Activated CD8-positive, alpha-beta T cell treated with anti-CD3 and anti-CD28 coated beads, Interleukin-2, amount 10 ng/mL, durations not matched to agents 7 days and 5 days (primary cell): ENCODE measurements around the gene LONP2. TPM values are rescaled to one million over a fixed set of nuclear protein-coding genes. Genes with fewer than 3 reads are reported as not detected.
A peak's percentile ranks its signal among the peaks of the same experiment; 100 is the strongest.

Experiments used
- ATAC-seq: fragments of 150-1000 bp; cut with Tn5 transposase; one replicate; pipeline ENCODE4 v1.10.0; 2021; ENCODE audit warnings: moderate library complexity
- CTCF ChIA-PET: fragments of 350-600 bp; sonication (Branson Sonifier 250); formaldehyde crosslinking; loops from one replicate; lab custom pipeline; 2021; ENCODE audit warnings: antibody characterized with exemption; lab: Charles Lee
- POLR2A ChIA-PET: fragments of 350-600 bp; sonication (Branson Sonifier 250); formaldehyde crosslinking; loops from one replicate; lab custom pipeline; 2021; ENCODE audit warnings: antibody characterized with exemption; lab: Charles Lee
- DNase-seq: peaks from one replicate; pipeline ENCODE4 v3.0.0-alpha.2; 2020
- H3K27ac Mint-ChIP-seq: one replicate; pipeline ENCODE4 v1.8.0; 2021; ENCODE audit warnings: mild to moderate bottlenecking, mixed read lengths
- H3K27me3 Mint-ChIP-seq: one replicate; pipeline ENCODE4 v1.8.0; 2021; ENCODE audit warnings: low read depth, mixed read lengths
- H3K36me3 Mint-ChIP-seq: one replicate; pipeline ENCODE4 v1.8.0; 2021; ENCODE audit warnings: low read depth, mixed read lengths
- H3K4me1 Mint-ChIP-seq: one replicate; pipeline ENCODE4 v1.8.0; 2021; ENCODE audit warnings: low read depth, mixed read lengths
- H3K4me3 Mint-ChIP-seq: one replicate; pipeline ENCODE4 v1.8.0; 2021; ENCODE audit warnings: mild to moderate bottlenecking, mixed read lengths
- H3K9me3 Mint-ChIP-seq: one replicate; pipeline ENCODE4 v1.8.0; 2022; ENCODE audit warnings: mixed read lengths; ENCODE audit not compliant: insufficient read depth
- total RNA-seq, 2 experiments: library from RNA; stranded (reverse); gene quantifications; one replicate each; pipeline ENCODE4 v1.2.3, GENCODE V29; 2021

LONP2 gene
- total RNA-seq, 2 experiments from 2014 or later, result 54.2 to 54.5 TPM

DNA sequence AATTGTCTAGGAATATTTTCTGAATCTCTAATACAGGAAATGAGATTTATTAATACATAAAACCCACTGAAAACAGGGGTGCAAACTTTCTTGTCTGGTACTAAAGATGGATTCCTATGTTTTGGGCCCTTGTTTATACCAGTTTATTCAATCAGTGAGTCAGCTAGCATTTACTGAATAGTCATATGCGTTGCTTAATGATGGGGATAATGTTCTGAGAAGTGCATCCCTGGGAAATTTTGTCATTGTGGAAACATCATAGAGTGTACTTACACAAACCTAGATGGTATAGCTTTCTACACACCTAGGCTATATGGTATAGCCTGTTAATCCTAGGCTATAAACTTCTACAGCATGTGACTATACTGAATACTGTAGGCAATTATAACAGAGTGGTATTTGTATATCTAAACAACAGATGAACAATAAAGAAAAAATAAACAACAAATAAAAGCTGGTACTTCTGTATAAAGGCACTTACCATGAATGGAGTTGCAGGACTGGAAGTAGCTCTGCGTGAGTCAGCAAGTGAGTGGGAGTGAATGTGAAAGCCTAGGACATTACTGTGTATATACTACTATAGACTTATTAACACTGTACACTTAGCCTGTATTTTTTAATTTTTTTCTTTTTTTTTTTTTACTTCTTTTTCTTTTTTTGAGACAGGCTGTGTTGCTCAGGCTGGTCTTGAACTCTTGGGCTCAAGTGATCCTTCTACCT, 77.4 kb downstream of the LONP2 start:
- Mint-ChIP-seq H3K9me3 (no peaks in the 10 kb centered on the region), H3K36me3 (peaks cover 28% of the 10 kb centered on the region), H3K4me3 (no peak overlapping the region), H3K27ac (no peak overlapping the region), H3K27me3 (no peaks in the 10 kb centered on the region), H3K4me1 (peaks cover 39% of the 10 kb centered on the region)
- POLR2A ChIA-PET, result no interaction called here
- DNase-seq (no peak), ATAC-seq (no peak)
- CTCF ChIA-PET, result interaction anchor here (1.1 to 2.6 kb wide), 2 partner anchors 44 to 302 kb away, joined by 3 to 8 read pairs; no protein-coding TSS in a partner anchor

DNA sequence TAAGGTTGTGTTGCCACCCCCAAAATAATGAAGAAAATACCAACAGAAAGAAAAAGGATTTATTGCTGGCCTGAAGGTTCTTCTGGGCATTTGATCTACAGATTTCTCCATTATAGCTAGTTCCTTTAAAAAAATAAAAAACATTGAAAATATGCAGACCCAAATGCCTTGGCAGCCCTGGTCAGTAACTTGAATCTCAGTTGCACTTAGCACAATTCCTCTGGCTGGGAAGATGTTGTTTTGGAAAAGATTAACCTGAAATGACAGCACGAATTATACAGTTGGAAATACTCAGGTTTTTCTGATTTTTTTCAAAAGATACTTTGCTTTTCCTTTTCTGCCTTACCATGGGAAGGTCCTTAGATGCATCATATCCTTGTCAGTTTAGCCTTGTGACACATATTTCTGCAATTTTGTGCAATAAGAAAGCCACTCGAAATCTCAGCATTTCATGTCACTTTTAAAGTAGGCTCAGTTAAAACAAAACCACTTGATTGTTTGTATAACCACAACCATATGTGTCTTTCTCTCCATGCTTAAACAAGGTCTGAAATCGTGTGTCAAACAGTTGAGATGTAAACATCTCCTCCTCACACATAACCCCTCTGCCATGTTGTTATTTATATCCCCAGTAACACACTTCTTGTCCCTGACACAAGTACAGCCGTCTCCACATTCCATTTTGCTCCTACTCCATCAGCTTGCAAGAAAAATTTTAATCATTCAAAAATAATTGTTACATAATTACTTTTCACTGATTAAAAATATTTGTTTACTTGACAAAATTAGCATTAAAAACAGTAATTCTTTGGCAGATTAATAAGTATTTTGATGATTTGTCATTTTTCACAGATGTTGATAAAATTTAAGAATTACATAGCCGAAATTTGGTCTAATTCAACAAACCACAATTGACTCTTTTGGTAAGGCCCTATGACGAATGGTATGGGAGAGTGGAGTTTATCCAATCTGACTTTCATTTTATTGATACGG, 80.0 kb downstream of the LONP2 start:
- Mint-ChIP-seq H3K27me3 (no peaks in the 10 kb centered on the region), H3K27ac (no peak overlapping the region), H3K4me3 (no peak overlapping the region), H3K4me1 (peaks cover 13% of the 10 kb centered on the region), H3K36me3 (peaks cover 17% of the 10 kb centered on the region), H3K9me3 (no peaks in the 10 kb centered on the region)
- POLR2A ChIA-PET, result no interaction called here
- DNase-seq (no peak), ATAC-seq (no peak)
- CTCF ChIA-PET, result interaction anchor here (1.2 kb wide), 1 partner anchor 306 kb away, joined by 5 read pairs; no protein-coding TSS in a partner anchor

DNA sequence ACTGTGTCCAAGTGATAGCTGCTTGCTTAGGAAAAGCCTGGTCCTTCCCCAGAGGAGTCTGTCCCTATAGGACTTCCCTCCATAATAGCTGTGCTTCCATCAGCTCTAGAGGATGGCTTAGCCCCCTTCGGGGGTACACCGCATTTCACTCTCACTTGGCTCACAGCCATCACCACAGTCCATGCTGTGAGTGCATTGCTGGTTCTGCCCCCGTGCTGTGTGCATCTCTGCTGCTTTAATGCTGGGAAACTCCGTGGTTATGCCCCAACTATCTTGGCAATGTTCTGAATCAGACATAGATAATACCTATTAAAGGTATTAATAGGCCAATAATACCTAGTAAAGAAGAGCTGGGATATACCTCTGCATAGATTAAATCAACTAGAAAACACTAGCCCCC, 82.8 kb downstream of the LONP2 start:
- Mint-ChIP-seq H3K27ac (no peak overlapping the region), H3K4me1 (peaks cover 10% of the 10 kb centered on the region), H3K4me3 (no peak overlapping the region), H3K36me3 (peaks cover 21% of the 10 kb centered on the region), H3K27me3 (no peaks in the 10 kb centered on the region), H3K9me3 (no peaks in the 10 kb centered on the region)
- DNase-seq (no peak), ATAC-seq (no peak)
- ChIA-PET CTCF (interaction anchor here (1.0 to 1.9 kb wide), 2 partner anchors 9 to 296 kb away, joined by 4 read pairs; no protein-coding TSS in a partner anchor), POLR2A (interaction anchor here (0.6 kb wide), 1 partner anchor 20 kb away, joined by 5 read pairs; no protein-coding TSS in a partner anchor)

DNA sequence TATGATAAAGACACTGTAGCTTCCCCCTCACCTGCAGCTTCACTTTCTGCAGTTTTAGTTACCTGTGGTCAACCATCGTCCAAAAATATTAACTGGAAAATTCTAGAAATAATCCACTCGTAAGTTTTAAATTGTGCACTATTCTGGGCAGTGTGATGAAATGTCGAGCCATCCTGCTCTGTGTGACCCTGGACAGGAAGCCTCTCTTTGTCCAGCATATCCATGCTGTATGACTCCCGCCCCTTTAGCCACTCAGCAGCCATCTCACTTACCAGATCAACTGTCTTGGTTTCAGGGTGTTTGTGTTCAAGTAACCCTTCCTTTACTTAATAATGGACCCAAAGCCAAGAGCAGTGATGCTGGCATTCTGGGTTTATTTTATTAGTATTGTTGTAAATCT, 85.0 kb downstream of the LONP2 start:
- POLR2A ChIA-PET, result no interaction called here
- ATAC-seq (no peak), DNase-seq (no peak)
- H3K27me3 Mint-ChIP-seq, result no peaks in the 10 kb centered on the region
- peaks cover 6% of the 10 kb centered on the region for H3K4me1 Mint-ChIP-seq
- no peaks in the 10 kb centered on the region for H3K9me3 Mint-ChIP-seq
- peaks cover 15% of the 10 kb centered on the region for H3K36me3 Mint-ChIP-seq
- no peak overlapping the region for H3K27ac Mint-ChIP-seq
- no peak overlapping the region for H3K4me3 Mint-ChIP-seq
- CTCF ChIA-PET, result no interaction called here

DNA sequence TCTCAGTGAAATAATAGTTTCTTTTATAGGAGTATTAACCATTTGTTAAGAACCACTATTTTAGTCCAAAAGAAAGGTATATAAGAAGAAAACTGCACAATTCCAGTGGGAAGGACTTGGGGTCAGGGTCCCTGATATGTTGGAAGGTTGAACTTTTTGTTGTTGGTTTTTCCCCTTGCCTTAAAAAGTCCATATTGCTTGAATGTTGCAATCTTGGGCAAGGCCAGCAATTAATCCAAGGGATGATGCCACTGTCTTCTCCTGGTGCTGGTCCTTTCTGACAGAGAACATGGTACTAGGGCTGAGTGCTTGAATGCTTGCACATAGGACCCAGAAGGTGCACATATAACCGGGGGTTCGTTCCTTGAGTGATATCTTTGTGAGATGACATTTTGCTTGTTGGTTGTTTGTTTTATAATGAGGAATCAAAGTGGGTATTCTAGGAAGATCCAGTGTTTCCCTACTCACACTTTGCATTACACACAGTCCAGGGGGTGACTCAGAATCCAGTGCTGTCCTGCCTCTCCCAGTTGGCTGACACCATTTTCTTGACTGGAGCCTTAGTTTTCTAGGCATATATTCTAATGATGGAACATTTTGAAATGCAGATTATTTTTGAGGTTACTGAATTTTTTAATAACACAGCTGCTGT, 86.2 kb downstream of the LONP2 start:
- H3K4me3 Mint-ChIP-seq, result no peak overlapping the region
- no peaks in the 10 kb centered on the region for H3K27me3 Mint-ChIP-seq
- peaks cover 5% of the 10 kb centered on the region for H3K4me1 Mint-ChIP-seq
- ChIA-PET CTCF (interaction anchor here (1.0 to 1.5 kb wide), 3 partner anchors 18 to 293 kb away, joined by 3 to 4 read pairs (median 3); no protein-coding TSS in a partner anchor), POLR2A (interaction anchor here (0.9 kb wide), 1 partner anchor 23 kb away, joined by 3 read pairs; no protein-coding TSS in a partner anchor)
- no peak overlapping the region for H3K27ac Mint-ChIP-seq
- no peak for DNase-seq
- H3K9me3 Mint-ChIP-seq, result no peaks in the 10 kb centered on the region
- H3K36me3 Mint-ChIP-seq, result peaks cover 20% of the 10 kb centered on the region
- no peak for ATAC-seq

DNA sequence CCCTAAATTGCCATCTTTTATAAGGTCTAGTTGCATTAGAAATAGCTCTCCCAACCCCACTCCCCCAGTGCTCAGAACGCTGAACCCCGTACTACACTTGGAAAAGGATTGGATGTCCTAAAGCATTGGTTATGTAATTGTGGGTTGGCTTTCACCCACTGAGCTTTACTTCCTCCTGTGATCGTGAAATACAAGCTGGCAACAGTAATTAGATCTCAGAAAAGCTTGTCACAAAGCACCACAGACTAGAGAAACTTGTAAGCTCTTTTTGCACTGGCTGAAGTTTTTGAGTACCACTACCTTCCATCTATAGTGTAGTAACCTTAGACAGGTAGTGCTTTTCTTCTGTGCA, 86.7 kb downstream of the LONP2 start:
- ATAC-seq, result no peak

DNA sequence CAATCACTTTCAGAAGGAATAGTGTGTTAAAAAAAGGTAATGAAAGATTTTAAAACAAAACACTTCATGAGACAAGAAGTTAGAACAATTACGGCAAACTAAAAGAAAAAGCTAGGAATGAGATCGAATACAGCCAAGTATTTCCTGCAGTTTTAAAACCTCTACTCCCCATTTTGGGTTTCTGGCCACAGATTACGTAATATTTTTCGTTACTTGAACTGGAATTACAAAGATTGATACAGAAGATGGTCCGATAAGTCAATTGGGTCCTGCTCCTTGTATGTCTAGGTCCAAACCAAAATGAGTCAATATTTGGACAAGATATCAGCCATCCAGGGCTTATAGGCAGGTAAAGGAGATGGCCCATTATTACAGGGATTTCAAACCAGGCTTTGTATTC, 88.9 kb downstream of the LONP2 start:
- H3K4me3 Mint-ChIP-seq, result no peak overlapping the region
- POLR2A ChIA-PET, result no interaction called here
- CTCF ChIA-PET, result no interaction called here
- H3K4me1 Mint-ChIP-seq, result peaks cover 5% of the 10 kb centered on the region
- H3K27ac Mint-ChIP-seq, result no peak overlapping the region
- DNase-seq (no peak), ATAC-seq (no peak)
- no peaks in the 10 kb centered on the region for H3K27me3 Mint-ChIP-seq
- H3K9me3 Mint-ChIP-seq, result no peaks in the 10 kb centered on the region
- peaks cover 34% of the 10 kb centered on the region for H3K36me3 Mint-ChIP-seq

More for the DNA sequence above, 86.7 kb downstream of the LONP2 start:
- Mint-ChIP-seq H3K9me3 (no peaks in the 10 kb centered on the region), H3K36me3 (peaks cover 24% of the 10 kb centered on the region), H3K4me3 (no peak overlapping the region), H3K27me3 (no peaks in the 10 kb centered on the region), H3K4me1 (peaks cover 5% of the 10 kb centered on the region), H3K27ac (no peak overlapping the region)
- ChIA-PET POLR2A (interaction anchor here (0.9 kb wide), 1 partner anchor 23 kb away, joined by 3 read pairs; no protein-coding TSS in a partner anchor), CTCF (interaction anchor here (1.0 to 1.5 kb wide), 3 partner anchors 17 to 292 kb away, joined by 3 to 4 read pairs (median 3); no protein-coding TSS in a partner anchor)
- no peak for DNase-seq

DNA sequence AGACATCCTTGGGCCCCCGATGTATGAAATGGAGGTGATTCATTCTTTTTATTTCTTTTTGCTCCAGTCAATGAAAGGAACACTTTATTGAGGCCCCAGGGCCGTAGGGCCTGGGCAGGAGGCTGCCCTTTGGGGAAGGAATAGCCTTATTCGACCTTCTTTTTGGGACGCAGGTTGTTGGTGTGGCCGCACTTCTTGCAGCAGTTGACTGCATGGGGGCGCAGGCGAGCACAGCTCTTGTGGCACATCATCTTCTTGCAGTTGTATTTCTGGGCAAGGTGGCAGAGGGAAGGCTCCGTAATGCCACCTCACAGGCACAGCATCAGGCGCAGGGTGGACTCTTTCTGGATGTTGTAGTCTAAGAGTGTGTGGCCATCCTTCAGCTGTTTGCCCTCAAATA, 90.2 kb downstream of the LONP2 start:
- Mint-ChIP-seq H3K36me3 (peaks cover 38% of the 10 kb centered on the region), H3K4me3 (no peak overlapping the region), H3K4me1 (peaks cover 5% of the 10 kb centered on the region), H3K27ac (no peak overlapping the region), H3K9me3 (no peaks in the 10 kb centered on the region), H3K27me3 (no peaks in the 10 kb centered on the region)
- DNase-seq (no peak), ATAC-seq (no peak)
- ChIA-PET POLR2A (no interaction called here), CTCF (interaction anchor here (1.1 kb wide), 1 partner anchor 288 kb away, joined by 4 read pairs; no protein-coding TSS in a partner anchor)

DNA sequence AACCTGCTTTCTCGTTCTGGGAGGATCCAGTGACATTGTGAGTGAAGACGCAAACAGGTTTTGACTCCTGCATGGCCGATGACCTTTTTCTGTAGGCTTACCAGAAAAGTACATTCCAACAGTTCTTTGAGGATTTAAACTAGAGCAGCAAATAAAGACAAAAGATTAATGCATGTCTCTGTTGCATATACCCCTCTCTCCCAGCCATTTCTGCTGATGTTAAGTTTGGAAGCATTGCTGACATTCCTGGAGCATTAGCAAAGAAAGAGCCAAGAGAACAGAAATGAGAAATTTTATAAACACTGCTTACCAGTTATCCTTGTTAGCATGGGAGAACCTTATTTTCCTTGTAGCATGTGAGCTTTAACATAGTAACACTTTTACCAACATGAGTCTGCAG, 91.9 kb downstream of the LONP2 start:
- ChIA-PET POLR2A (no interaction called here), CTCF (interaction anchor here (1.1 kb wide), 1 partner anchor 287 kb away, joined by 3 read pairs; no protein-coding TSS in a partner anchor)
- peaks cover 2% of the 10 kb centered on the region for H3K4me1 Mint-ChIP-seq
- peaks cover 45% of the 10 kb centered on the region for H3K36me3 Mint-ChIP-seq
- no peaks in the 10 kb centered on the region for H3K9me3 Mint-ChIP-seq
- ATAC-seq, result no peak
- no peak overlapping the region for H3K4me3 Mint-ChIP-seq
- no peaks in the 10 kb centered on the region for H3K27me3 Mint-ChIP-seq
- H3K27ac Mint-ChIP-seq, result no peak overlapping the region
- no peak for DNase-seq

DNA sequence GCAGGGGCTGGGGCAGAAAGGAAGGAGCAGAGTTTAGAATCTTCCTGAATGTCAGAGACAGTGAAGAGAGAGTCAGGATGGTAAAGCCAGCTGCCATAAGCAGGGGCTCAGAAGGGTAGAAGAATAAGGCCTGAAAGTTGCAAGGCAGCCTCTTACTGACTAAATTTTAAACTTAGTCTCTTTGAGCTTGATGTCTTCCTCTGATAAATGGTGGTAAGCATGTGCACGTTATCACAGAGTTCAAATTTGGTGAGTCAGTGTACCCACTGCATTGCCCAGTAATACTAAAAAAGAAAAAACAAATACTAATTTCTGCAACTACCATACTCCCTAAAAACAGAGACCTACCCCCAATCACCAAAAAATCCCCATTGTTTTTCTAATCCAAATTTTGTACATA, 96.0 kb downstream of the LONP2 start:
- no peaks in the 10 kb centered on the region for H3K9me3 Mint-ChIP-seq
- H3K4me3 Mint-ChIP-seq, result no peak overlapping the region
- ATAC-seq, result no peak
- H3K4me1 Mint-ChIP-seq, result no peaks in the 10 kb centered on the region
- ChIA-PET CTCF (interaction anchor here (1.0 to 1.3 kb wide), 2 partner anchors 13 to 15 kb away, joined by 3 read pairs; no protein-coding TSS in a partner anchor), POLR2A (no interaction called here)
- no peak for DNase-seq
- no peak overlapping the region for H3K27ac Mint-ChIP-seq
- H3K36me3 Mint-ChIP-seq, result peaks cover 52% of the 10 kb centered on the region
- H3K27me3 Mint-ChIP-seq, result no peaks in the 10 kb centered on the region

DNA sequence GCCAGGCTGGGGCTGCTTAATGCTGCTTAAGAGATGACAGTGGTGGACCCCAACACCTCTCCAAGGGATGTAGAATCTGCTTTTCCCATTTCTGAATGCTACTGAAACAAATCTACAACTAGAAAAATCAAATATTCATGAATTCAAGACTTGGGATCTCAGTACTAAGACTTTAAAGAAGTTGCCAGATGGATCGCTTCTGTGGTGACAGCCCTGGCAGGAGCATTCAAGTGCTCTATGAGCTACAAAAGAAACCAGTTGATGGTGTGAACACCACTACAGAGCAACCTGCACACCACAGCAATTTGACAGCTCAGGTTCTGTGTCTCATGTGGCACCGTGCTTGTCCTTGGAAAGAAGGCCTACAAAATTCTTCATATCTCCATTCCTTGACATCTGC, 98.5 kb downstream of the LONP2 start:
- ChIA-PET CTCF (interaction anchor here (1.2 to 1.6 kb wide), 3 partner anchors 10 to 288 kb away, joined by 3 to 6 read pairs (median 5); no protein-coding TSS in a partner anchor), POLR2A (interaction anchor here (0.6 kb wide), 2 partner anchors 72 to 1694 kb away, joined by 3 to 4 read pairs; no protein-coding TSS in a partner anchor)
- Mint-ChIP-seq H3K4me1 (no peaks in the 10 kb centered on the region), H3K27me3 (no peaks in the 10 kb centered on the region), H3K9me3 (no peaks in the 10 kb centered on the region), H3K36me3 (peaks cover 43% of the 10 kb centered on the region), H3K27ac (peak overlapping the region; percentile 17), H3K4me3 (no peak overlapping the region)
- no peak for DNase-seq
- no peak for ATAC-seq
